ENCODE results near the gene MTARC2.
"Not testable (repeated sequence)": the region's sequence is repeated elsewhere in the genome, so short reads cannot be mapped to it uniquely, and the experiment has no call there.

The MTARC2 gene

GRCh38 chr1:220734571-220735326 is 13.4 kb upstream of the MTARC2 start:
- Histone ChIP-seq H3K36me3 (no peaks in the 10 kb centered on the region), H3K27me3 (ENCODE audit: insufficient read depth, low read depth, severe bottlenecking) (no peaks in the 10 kb centered on the region), H3K9me3 (ENCODE audit: severe bottlenecking) (peaks cover 3% of the 10 kb centered on the region), H3K4me3 (ENCODE audit: low read depth, low read length) (no peak overlapping the region), H3K27ac (no peak overlapping the region)
- DNase-seq: no peak
- no peak for TF ChIP-seq CTCF (IDR thresholded peaks at IDR 0.05; ENCODE audit: low read depth, low read length)

- not testable (repeated sequence) for H3K27me3 ChIP-seq (ENCODE audit: insufficient read depth, low read depth, severe bottlenecking); H3K9me3 ChIP-seq (ENCODE audit: severe bottlenecking); DNase-seq; H3K36me3 ChIP-seq; H3K27ac ChIP-seq; H3K4me3 ChIP-seq (ENCODE audit: low read depth, low read length)
These were observed 11.8 kb upstream of the MTARC2 start for GRCh38 chr1:220736283-220736682.

- Histone ChIP-seq H3K4me3 (ENCODE audit: low read depth, low read length) (no peak overlapping the region), H3K27me3 (ENCODE audit: insufficient read depth, low read depth, severe bottlenecking) (no peaks in the 10 kb centered on the region), H3K36me3 (no peaks in the 10 kb centered on the region), H3K9me3 (ENCODE audit: severe bottlenecking) (peaks cover 8% of the 10 kb centered on the region), H3K27ac (no peak overlapping the region)
- TF ChIP-seq CTCF (IDR thresholded peaks at IDR 0.05; ENCODE audit: low read depth, low read length): no peak
- DNase-seq: no peak
These were observed 6.8 kb upstream of the MTARC2 start for GRCh38 chr1:220741349-220741748.

GRCh38 chr1:220741825-220742224 is 6.3 kb upstream of the MTARC2 start:
- DNase-seq: no peak
- no peak for TF ChIP-seq CTCF (IDR thresholded peaks at IDR 0.05; ENCODE audit: low read depth, low read length)
- Histone ChIP-seq H3K36me3 (no peaks in the 10 kb centered on the region), H3K27ac (no peak overlapping the region), H3K9me3 (ENCODE audit: severe bottlenecking) (peaks cover 8% of the 10 kb centered on the region), H3K27me3 (ENCODE audit: insufficient read depth, low read depth, severe bottlenecking) (no peaks in the 10 kb centered on the region), H3K4me3 (ENCODE audit: low read depth, low read length) (no peak overlapping the region)

GRCh38 chr1:220742520-220742919 is 5.6 kb upstream of the MTARC2 start:
- no peaks in the 10 kb centered on the region for H3K27me3 ChIP-seq (ENCODE audit: insufficient read depth, low read depth, severe bottlenecking)
- no peak overlapping the region for H3K27ac ChIP-seq
- no peak overlapping the region for H3K4me3 ChIP-seq (ENCODE audit: low read depth, low read length)
- no peak for TF ChIP-seq CTCF (IDR thresholded peaks at IDR 0.05; ENCODE audit: low read depth, low read length)
- peaks cover 8% of the 10 kb centered on the region for H3K9me3 ChIP-seq (ENCODE audit: severe bottlenecking)
- no peaks in the 10 kb centered on the region for H3K36me3 ChIP-seq
- DNase-seq: no peak

- no peaks in the 10 kb centered on the region for H3K36me3 ChIP-seq
- no peaks in the 10 kb centered on the region for H3K27me3 ChIP-seq (ENCODE audit: insufficient read depth, low read depth, severe bottlenecking)
- no peak for TF ChIP-seq CTCF (IDR thresholded peaks at IDR 0.05; ENCODE audit: low read depth, low read length)
- no peak overlapping the region for H3K4me3 ChIP-seq (ENCODE audit: low read depth, low read length)
- no peak overlapping the region for H3K27ac ChIP-seq
- no peaks in the 10 kb centered on the region for H3K9me3 ChIP-seq (ENCODE audit: severe bottlenecking)
- no peak for DNase-seq
These were observed 1.3 kb upstream of the MTARC2 start for GRCh38 chr1:220746851-220747250.

Data from WERI-Rb-1 (cell line).